NCI-H146 treated with DMSO at 0.1 percent for 48 hours (cell line): ENCODE results near the gene GLTPD2.
"Not testable (repeated sequence)": the region's sequence is repeated elsewhere in the genome, so short reads cannot be mapped to it uniquely, and the experiment has no call there.

Source experiments
- DNase-seq: peaks from one replicate; lab custom pipeline; 2025; ENCODE audit not compliant: unreplicated experiment; lab: John Stamatoyannopoulos, UW

GLTPD2 gene

DNA sequence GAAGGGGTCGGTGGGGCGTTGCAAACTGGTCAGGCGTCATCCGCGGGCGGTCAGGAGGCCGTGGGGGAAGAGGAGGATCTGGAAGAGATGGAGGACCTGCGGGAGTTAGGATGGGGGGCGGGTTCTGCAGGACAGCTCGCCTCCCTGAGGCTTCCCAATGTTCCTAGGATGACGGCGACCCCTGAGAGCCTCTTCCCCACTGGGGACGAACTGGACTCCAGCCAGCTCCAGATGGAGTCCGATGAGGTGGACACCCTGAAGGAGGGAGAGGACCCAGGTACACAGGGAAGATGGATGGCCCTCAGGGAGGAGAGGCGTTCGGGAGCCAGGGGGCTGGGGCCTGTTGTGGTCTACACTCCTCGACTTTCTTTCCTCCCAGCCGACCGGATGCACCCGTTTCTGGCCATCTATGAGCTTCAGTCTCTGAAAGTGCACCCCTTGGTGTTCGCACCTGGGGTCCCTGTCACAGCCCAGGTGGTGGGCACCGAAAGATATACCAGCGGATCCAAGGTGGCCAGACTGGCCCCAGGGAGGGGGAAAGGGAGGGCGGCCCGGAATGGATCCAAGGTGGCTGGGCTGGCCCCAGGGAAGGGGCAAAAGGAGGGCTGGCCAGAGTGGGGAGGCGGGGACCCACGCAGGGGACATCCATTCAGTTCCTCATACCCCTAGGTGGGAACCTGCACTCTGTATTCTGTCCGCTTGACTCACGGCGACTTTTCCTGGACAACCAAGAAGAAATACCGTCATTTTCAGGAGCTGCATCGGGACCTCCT is 19.0 kb downstream of the GLTPD2 start:
- DNase-seq = no peak

DNA sequence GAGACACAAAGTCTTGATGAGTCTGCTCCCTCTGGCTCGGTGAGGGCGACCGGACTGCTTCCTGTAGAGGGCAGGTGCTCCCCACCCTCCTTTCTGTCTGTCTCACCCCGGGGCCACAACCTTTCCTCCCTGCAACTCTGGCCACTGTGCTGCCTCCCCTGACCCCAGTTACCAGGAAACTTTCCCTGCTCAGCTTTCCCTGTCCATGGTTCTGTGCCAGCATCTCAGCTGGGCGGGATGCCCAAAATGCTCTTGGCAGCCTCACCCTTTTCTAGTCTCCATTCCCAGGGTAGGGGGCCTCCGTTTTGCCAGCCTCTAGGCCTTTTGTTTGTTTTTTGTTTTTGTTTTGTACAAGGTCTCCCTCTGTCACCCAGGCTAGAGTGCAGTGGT is 19.6 kb downstream of the GLTPD2 start:
- no peak for DNase-seq

DNA sequence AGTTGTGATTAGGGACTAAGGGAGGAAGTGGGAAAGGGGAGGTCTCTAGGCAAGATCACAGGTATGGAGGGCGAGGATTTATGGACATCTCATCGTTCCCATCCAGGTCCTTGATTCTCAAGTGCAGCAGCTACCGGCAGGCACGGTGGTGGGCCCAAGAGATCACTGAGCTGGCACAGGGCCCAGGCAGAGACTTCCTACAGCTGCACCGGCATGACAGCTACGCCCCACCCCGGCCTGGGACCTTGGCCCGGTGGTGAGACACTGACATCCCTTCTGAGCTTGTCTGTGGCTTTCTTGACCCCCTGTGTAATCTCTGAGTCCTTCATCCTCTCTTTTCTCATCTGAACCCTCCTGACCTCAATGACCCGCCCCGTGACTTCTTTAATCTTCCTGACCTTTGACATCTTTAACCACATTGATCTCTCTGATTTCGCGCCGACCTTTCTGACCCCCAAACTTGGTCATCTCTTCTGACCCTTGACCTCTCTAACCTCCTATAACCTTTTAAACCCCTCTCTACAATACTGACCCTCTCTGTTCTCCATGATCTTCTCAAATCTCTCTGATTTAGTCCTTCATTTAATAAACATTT is 22.0 kb downstream of the GLTPD2 start:
- no peak for DNase-seq

DNA sequence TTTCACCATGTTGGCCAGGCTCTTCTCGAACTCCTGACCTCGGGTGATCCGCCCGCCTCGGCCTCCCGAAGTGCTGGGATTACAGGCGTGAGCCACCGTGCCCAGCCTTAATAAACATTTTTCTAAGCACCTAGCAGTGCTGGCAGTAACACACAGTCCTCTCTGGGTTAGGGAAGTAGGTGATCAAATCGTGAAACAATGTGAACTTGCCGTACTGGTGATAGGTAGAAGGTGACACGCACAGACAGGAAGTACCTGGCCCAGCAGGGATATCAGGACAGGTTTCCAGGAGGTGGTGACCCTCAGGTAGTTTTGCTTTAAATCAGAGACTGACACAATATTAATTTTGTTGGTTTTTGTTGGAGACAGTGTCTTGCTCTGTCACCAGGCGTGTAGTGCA is 22.7 kb downstream of the GLTPD2 start:
- DNase-seq = no peak

DNA sequence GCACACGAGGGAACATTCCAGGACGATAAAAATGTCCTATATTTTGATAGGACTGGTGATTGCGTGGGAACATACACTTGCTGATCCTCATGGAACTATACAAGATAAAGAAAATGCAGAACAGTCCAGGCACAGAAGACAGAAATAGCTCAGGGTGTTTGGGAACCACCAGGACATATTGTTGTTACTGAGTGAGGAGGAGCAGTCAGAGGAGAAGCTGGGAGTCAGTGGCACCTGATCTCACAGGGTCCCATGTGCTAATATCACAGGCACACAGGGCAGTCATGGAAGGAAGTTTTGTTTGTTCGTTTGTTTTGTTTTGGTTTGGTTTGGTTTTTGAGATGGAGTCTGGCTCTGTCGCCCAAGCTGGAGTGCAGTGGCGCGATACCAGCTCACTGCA is 23.9 kb downstream of the GLTPD2 start:
- no peak for DNase-seq

DNA sequence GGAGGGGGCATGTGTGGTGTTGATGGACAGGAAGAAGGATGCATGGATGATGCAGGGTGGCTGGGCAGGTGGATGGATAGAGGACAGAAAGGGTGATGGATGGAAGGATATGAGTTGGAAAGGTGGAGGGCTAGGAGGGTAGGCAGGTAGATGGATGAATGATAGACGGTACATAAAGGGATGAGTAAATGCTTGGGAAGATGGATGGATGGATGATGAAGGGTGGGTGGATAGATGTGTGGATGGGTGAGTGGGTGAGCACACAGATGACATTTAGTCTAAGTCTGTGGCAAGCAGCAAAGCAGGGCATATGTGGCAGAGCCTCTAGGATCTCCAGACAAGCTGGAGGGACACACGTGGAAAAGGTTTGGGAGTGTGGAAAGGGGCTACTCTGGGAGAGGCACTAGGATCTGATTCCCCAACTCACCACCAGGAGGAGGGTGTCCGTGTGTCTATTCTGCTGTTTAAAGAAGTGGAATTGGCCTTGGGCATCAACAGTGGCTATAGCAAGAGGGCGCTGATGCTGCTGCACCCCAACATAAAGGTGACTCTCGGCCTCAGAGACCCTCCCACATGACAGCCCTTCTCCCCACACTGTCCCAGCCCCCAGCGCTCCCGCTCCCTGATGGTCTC is 26.4 kb downstream of the GLTPD2 start:
- no peak for DNase-seq

DNA sequence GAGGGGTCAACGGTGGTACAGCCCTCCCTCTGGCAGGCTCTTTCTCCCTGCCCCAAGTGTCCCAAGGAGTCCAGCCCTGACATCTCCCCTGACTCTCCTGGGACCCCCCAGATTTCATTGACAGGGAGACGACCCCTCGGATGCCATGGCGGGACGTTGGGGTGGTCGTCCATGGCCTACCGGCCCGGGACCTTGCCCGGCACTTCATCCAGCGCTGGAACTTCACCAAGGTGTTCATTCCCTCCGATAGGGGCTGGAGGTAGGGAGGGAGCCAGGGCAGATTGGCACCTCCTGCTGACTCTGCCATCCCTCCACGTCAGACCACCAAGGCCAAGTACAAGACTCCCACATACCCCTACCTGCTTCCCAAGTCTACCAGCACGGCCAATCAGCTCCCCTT is 28.1 kb downstream of the GLTPD2 start:
- no peak for DNase-seq

DNA sequence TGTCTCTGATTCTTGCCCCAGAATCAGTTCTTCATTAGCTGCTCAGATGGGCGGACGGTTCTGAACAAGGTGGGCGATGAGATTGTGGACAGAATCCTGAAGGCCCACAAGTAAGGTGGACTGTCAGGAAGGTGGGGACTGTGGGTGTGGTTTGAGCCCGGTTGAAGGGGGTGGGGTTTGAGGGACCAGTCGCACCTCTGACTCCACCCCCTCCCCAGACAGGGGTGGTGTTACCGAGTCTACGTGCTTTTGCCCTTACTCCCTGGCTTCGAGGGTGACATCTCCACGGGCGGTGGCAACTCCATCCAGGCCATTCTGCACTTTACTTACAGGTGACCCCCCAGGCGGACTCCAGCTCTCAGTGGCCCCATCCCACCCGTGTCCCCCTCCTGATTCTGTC is 29.5 kb downstream of the GLTPD2 start:
- no peak for DNase-seq

DNA sequence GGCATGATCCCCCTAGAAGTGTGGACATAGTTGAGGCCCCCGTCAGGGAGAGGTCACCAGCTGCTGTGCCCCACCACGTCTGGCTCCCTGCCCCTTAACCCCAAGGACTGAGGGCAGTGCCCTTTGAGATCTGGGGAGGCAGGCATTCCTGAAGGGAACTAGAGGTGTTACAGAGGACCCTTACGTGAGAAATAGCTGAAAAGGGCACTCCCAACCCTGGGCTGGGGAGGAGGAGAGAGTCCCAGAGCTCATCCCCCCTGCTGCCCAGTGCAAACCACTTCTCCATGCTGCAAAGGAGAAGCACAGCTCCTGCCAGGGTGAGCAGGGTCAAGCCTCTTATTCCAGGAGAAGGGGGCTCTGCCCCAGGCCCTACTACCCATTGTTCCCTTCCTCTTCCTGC is 34.1 kb downstream of the GLTPD2 start:
- DNase-seq = no peak

DNA sequence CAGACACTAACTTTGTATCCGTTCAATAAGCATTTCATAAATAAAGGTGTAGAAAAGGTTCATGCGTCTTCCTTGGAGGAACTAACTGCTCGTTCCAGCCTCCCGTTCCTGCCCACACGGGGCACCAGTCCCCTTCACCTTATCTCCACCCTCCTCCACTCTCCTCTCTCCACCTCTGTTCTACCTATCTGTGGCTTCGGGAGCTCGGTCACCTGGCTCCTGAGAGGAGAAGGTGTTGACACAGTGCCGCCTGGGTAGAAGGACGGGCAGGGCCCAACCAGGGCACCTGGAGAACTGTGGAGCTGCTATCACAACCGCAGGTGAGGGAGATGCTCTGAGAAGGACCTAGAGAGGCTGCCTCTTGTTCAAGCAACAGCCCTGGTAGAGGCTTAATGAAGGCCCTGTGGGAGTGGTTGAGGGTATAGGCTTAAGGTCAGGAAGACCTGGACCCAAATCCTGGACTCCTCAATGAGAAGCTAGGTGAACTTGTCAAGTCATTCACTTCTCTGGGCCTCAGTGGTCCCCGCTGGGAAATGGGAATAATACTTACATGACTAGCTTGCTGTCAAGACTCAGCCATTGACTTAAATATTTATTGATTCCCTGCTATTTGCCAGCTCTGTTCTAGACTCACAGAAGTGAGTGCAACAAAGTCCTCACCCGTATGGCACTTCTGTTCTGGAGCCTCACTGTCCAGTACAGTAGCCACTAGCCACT is 34.8 kb downstream of the GLTPD2 start:
- no peak for DNase-seq

DNA sequence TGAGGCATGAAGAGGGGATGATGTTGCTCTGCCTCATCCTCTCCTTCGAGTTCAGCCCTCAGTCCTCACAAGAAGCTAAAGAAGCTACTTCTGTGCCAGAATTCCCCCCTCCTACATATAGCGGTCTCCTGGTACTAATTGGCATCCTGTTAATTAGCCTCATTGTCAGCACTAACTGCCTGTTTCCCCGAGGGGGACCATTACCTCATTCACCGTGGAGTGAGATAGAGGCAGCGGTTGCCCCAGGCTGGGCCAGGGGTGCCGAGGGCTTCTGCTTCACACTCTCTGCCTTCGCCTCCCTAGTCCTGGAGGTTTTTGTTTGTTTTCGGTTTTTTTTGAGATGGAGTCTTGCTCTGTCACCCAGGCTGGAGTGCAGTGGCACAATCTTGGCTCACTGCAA is 38.6 kb downstream of the GLTPD2 start:
- no peak for DNase-seq

DNA sequence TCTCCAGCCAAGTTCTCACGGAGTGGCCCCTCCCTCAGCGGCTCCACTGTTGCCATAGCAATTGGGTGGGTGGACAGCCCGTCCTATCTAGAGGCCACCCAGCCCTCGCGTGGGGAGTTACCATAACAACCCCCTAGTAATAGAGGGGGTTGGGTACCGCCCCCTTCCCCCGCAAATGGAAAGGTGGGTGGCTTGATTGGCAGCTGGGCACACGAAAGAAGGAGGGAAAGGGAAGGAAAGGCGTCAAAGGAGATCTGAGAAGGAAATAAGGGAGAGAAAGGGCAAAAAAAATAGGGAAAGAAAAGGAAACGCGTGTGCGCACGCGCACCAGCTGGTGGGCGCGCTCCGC is 44.0 kb downstream of the GLTPD2 start:
- not testable (repeated sequence) for DNase-seq

DNA sequence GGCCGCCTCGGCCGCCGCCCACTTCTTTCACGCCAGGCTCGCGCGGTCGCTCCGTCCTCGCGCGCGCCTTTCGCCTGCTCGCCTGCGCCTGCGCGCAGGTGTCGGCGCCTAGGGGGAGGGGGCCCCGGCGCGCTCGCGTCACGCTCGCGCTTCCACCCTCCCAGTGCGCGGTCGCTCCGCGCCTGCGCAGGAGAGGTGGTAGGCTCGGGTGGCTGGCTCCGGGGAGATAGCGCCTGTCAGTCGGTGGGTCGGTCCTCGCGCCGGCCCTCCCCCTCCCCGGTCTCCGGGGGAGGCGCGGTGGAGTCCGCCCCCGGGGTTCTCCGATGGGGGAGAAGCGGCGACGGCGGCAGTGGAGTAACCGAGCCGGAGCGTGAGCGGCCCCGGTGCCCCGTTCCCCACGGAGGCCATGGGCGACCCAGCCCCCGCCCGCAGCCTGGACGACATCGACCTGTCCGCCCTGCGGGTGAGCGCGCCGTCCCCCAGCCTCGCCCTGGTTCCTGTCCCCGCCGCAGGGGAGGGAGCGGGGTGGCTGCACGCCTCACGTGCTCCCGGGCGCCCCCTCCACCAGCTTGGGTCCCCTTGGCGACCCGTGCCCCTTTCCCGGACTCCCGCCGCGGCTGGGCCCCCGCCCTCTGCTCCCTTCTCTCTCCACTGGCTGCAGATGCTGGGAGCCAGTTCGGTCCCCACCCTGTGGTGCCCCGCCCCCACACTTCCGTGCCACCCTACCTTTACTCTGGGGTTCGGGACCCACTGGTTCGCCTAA is 44.6 kb downstream of the GLTPD2 start, which contains the start of gene MINK1:
TSS of gene MINK1 (plus strand) at position 163 of the 763 bp plus-strand sequence. CDS start at position 407, 244 bp downstream.
- DNase-seq = peak; percentile 72

DNA sequence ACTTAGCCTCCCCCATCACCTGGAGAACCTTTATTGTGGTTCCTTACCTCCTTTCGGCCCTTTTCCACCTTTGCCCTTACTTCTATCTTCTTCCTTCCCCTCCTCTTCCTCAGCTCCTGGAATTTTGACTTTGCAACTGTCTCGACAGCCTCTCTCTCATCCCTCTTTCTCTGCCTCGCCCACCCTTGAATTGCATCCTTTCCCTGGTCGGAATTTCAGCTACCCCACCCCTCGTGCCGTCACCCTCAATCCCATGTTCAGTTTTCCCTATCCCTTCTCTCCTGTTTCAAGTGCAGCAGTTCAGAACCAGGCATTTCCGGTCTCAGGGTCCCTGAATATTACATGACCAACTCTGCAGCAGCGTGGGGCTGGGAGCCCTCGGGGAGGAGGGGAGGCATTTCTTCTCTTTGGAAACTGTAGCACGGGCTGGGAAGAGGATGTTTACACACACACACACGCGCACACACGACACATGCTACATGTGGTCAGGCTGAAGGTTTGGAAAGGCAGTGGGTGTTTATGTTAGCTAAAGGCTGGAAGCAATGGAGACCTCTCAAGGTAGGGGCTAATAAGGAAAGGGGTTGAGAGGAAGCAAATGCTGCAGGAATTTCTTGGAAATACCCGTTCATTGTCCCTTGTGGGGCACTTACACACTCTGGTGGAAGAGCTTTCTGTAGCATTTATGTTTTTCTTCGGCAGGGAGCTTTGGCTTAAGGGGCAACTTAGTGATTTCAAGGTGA is 45.3 kb downstream of the GLTPD2 start:
- peak; percentile 16 for DNase-seq

DNA sequence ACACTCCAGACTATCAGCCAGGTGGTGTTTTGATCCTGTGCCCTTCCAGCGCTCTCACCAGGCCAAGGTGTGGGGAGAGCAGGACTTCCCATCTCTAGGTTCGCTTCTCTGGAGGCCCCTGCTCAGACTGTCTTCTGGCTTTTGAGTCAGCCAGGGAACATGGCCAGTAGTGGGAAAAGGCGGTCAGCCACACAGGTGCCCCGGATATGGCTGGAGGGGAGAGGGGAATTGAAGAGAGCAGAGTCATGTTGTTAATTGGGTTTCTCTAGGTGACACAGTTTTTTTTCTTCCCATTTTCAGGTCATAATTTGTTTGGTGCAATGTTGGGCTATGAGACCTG is 45.9 kb downstream of the GLTPD2 start:
- no peak for DNase-seq

DNA sequence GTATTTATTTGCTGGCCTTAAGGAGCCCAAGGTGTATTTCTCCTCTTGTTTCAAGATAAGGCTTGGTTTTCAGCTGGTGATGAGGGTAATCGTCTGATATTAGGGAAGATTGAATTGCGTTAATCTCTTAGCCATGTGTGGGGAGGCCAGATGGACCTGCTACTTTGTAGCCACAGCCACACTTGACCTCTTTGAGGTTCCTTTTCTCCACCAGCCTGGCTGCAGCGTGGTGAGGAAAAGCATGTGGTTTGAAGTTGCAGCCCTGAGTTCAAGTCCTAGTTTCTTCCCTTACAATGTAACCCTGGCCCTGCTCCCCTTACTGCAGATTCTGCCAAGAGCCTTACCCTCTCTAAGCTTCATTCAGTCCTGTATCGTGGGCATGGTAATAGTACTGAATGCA is 47.5 kb downstream of the GLTPD2 start:
- no peak for DNase-seq

DNA sequence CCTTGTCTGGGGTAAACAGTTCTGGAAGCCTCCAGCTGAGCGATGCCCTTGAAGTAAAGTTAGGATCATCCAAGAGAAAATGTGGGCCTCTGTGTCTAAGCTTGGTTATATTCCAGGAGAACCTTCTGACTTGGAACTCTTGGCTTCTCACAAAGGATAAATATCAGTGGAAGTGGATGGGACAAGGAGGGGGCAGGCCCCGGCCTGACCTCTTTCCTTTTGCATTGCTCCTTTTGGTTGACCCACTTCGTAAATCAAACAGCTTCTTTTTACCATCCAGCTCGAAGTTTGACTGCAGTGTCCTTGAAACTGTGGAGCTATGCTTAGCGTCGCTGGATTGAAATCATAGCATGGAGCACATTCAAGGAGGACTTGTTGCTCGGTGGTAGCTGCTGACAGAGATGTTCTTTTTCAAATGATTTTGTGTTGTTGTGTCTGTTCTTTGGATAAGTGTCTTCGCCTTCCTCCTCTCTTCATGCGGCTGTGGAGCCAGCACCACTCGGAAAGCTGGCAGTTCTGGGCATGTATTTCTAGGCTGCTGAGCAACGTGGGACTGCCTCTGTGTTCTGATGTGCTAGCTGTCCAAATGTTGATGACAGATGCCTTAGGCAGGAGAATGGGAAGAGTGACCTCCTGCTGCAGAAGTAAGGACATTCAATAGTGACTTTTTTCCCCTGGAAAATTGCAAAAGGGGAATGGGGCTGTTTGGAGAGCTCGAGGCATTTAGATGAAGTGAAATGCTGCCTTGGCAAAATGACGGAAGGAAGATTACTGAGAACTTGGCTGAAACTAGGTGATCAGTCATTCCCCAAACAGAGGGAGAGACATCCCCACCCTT is 48.9 kb downstream of the GLTPD2 start:
- DNase-seq = no peak

DNA sequence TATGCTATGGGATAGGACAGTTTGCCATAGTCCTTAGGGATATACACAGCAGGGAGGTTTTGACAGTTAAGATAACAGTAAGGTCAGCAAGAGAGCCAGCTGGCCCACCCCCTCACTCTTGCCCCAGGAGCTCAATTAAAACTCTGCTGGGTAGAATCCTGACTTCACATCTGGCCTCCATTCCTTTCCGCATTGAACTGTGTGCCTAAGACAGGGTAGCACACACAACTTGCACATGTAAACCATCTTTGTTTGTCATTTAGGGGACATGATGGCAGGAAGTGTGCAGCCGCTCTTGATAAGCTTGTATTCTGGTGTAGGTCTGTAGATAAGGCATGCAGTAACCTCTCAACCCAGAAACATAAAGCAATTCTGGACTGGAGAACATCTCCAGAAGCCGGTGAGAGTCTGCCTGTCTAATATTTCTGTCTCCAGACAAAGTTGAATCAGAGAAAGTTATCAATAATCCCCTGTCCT is 49.6 kb downstream of the GLTPD2 start:
- no peak for DNase-seq

DNA sequence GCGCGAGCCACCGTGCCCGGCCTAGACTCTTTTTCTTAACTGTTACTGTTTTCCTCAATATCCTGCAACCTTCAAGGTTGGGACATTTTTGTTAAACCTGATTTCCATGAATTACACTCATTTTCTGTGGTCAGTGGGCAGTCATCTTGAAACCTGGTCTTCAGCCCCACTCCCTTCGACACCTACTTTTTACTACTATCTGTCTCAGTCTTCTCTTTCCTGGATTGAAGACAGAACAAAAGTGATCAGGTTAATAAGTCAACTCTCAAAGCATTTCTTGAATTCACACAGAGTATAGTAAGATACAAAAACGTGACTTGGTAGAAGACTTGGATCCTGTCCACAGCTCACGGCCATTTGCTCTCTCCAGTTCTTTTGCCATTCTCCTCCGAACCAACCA is 50.5 kb downstream of the GLTPD2 start:
- DNase-seq = no peak
